Natural killer cell (primary cell): ENCODE results near the gene MSGN1. TPM values are rescaled to one million over a fixed set of nuclear protein-coding genes. Genes with fewer than 3 reads are reported as not detected.

Experiments used
- ATAC-seq, 3 donors: fragments of 150-1000 bp in 2 of 3; fragments of 200-7000 bp in 1 of 3; cut with Tn5 transposase; 1 replicate in 1 of 3; 2 replicates in 2 of 3; pipeline ENCODE4 v1.10.0; 2021; ENCODE audit warnings: mild to moderate bottlenecking in 2 of 3, moderate library complexity in 2 of 3
- DNase-seq, 2 donors: peaks; one replicate each; pipeline versions ENCODE4 v3.0.0 to v3.0.0-alpha.2; 2013 to 2021; ENCODE audit warnings: mixed read lengths in 1 of 2
- H3K27ac ChIP-seq: one replicate; pipeline ENCODE4 v1.5.1; 2013; ENCODE audit warnings: mild to moderate bottlenecking, low read length
- H3K27me3 ChIP-seq: one replicate; pipeline ENCODE4 v1.6.1; 2013; ENCODE audit warnings: low read length; ENCODE audit not compliant: control insufficient read depth, insufficient read depth
- H3K36me3 ChIP-seq: one replicate; pipeline ENCODE4 v1.6.1; 2013; ENCODE audit warnings: low read length; ENCODE audit not compliant: control insufficient read depth, insufficient read depth
- H3K4me1 ChIP-seq: one replicate; pipeline ENCODE4 v1.6.1; 2013; ENCODE audit warnings: low read length; ENCODE audit not compliant: control insufficient read depth, insufficient read depth
- H3K4me3 ChIP-seq: one replicate; pipeline ENCODE4 v1.5.1; 2013; ENCODE audit warnings: low read length
- H3K9me3 ChIP-seq: one replicate; pipeline ENCODE4 v1.6.1; 2013; ENCODE audit warnings: low read length; ENCODE audit not compliant: control insufficient read depth, insufficient read depth
- H3K27ac Mint-ChIP-seq, 2 donors: one replicate each; pipeline ENCODE4 v1.8.0; 2022; ENCODE audit warnings: mild to moderate bottlenecking in 2 of 2, mixed read lengths in 2 of 2, moderate library complexity in 1 of 2
- H3K27me3 Mint-ChIP-seq, 2 donors: one replicate each; pipeline ENCODE4 v1.8.0; 2022; ENCODE audit warnings: low read depth in 2 of 2, mixed read lengths in 2 of 2
- H3K36me3 Mint-ChIP-seq: one replicate; pipeline ENCODE4 v1.8.0; 2022; ENCODE audit warnings: mixed read lengths
- H3K4me1 Mint-ChIP-seq, 2 donors: one replicate each; pipeline ENCODE4 v1.8.0; 2022; ENCODE audit warnings: mixed read lengths in 2 of 2
- H3K4me3 Mint-ChIP-seq: one replicate; pipeline ENCODE4 v1.8.0; 2022; ENCODE audit warnings: mild to moderate bottlenecking, moderate library complexity, mixed read lengths
- H3K9me3 Mint-ChIP-seq, 2 donors: one replicate each; pipeline ENCODE4 v1.8.0; 2022; ENCODE audit warnings: mixed read lengths in 2 of 2
- CTCF ChIP-seq: fragments of 200-600 bp; IDR thresholded peaks from one replicate; pipeline ENCODE4 v1.8.0; 2022; ENCODE audit warnings: antibody characterized with exemption
- WGBS: methylation state at CpG from one replicate; pipeline ENCODE4 v1.1.7; 2013; ENCODE audit warnings: missing lambda C conversion rate; ENCODE audit not compliant: insufficient coverage; 5-methylcytosine and 5-hydroxymethylcytosine counted together
- intact Hi-C: fragments of 100-400 bp; cut with micrococcal nuclease; formaldehyde crosslinking; loops from one replicate; pipeline ENCODE4 v1.14.2; 2022
- total RNA-seq, 4 donors: library from RNA; stranded (reverse); fragments of 120-200 nt in 1 of 4; gene quantifications; one replicate each; pipeline versions ENCODE4 v1.2.3 to v1.2.4, GENCODE V29; 2013 to 2022

The MSGN1 gene
- total RNA-seq, 3 donors from 2014 or later (not counting 1 experiment from before 2014, with no cell fraction given): not detected

GRCh38 chr2:17827316-17827715 is 11.1 kb downstream of the MSGN1 start:
- Histone ChIP-seq H3K27ac (no peak overlapping the region), H3K27me3 (no peaks in the 10 kb centered on the region), H3K36me3 (no peaks in the 10 kb centered on the region), H3K9me3 (no peaks in the 10 kb centered on the region), H3K4me3 (no peak overlapping the region), H3K4me1 (peaks cover 6% of the 10 kb centered on the region)
- H3K27ac Mint-ChIP-seq: no peak overlapping the region
- peaks cover 0 to 3% of the 10 kb centered on the region in 2 donors for H3K4me1 Mint-ChIP-seq
- H3K4me3 Mint-ChIP-seq: no peak overlapping the region
- intact Hi-C loops: no loop called here
- DNase-seq: no peak
- no peak for ATAC-seq
- no peaks in the 10 kb centered on the region for H3K36me3 Mint-ChIP-seq
- TF ChIP-seq CTCF: no peak
- H3K9me3 Mint-ChIP-seq: no peaks in the 10 kb centered on the region
- 100% methylated on average over 5 of the region's 5 CpGs for WGBS
- peaks cover 24 to 27% of the 10 kb centered on the region in 2 donors for H3K27me3 Mint-ChIP-seq

- H3K9me3 Mint-ChIP-seq: no peaks in the 10 kb centered on the region
- H3K4me3 Mint-ChIP-seq: no peak overlapping the region
- intact Hi-C loops: no loop called here
- H3K27me3 ChIP-seq: no peaks in the 10 kb centered on the region
- H3K27ac Mint-ChIP-seq: no peak overlapping the region
- H3K4me3 ChIP-seq: no peak overlapping the region
- H3K27me3 Mint-ChIP-seq: peaks cover 24 to 27% of the 10 kb centered on the region in 2 donors
- WGBS: 93% methylated on average over 2 of the region's 2 CpGs
- peaks cover 0 to 3% of the 10 kb centered on the region in 2 donors for H3K4me1 Mint-ChIP-seq
- ATAC-seq: no peak
- no peaks in the 10 kb centered on the region for H3K36me3 Mint-ChIP-seq
- no peak overlapping the region for H3K27ac ChIP-seq
- H3K36me3 ChIP-seq: no peaks in the 10 kb centered on the region
- DNase-seq: no peak
- no peak for TF ChIP-seq CTCF
- peaks cover 6% of the 10 kb centered on the region for H3K4me1 ChIP-seq
- H3K9me3 ChIP-seq: no peaks in the 10 kb centered on the region
Observed at GRCh38 chr2:17827785-17828184, 11.5 kb downstream of the MSGN1 start.

- Mint-ChIP-seq H3K27ac (no peak overlapping the region), H3K4me3 (no peak overlapping the region), H3K9me3 (no peaks in the 10 kb centered on the region), H3K36me3 (no peaks in the 10 kb centered on the region), H3K27me3 (peaks cover 22 to 27% of the 10 kb centered on the region in 2 donors), H3K4me1 (peaks cover 0 to 3% of the 10 kb centered on the region in 2 donors)
- intact Hi-C loops: no loop called here
- ATAC-seq: peak in 2 of 3 donors; percentile 44 to 60
- H3K36me3 ChIP-seq: no peaks in the 10 kb centered on the region
- H3K27me3 ChIP-seq: no peaks in the 10 kb centered on the region
- 18% methylated on average over 37 of the region's 37 CpGs for WGBS
- DNase-seq: peak; percentile 20 to 35
- H3K9me3 ChIP-seq: no peaks in the 10 kb centered on the region
- H3K4me3 ChIP-seq: no peak overlapping the region
- H3K27ac ChIP-seq: no peak overlapping the region
- peak; percentile 30 for TF ChIP-seq CTCF
- H3K4me1 ChIP-seq: peaks cover 6% of the 10 kb centered on the region
Observed at GRCh38 chr2:17830053-17831034, 14.1 kb downstream of the MSGN1 start.
